Breast epithelium (tissue), 3 donors: Measurements from ENCODE around the gene PPP1R7.

Experiments used
- POLR2AphosphoS5 ChIP-seq, 3 donors: sonication (generic); formaldehyde crosslinking; IDR thresholded peaks; one replicate each; pipeline ENCODE4 v1.6.1; 2017; ENCODE audit warnings: antibody characterized with exemption in 3 of 3
- TF ChIP-seq, protein P1 (sequence below), 3 donors: fragments of 450-650 bp; IDR thresholded peaks; one replicate each; pipeline ENCODE4 v1.5.1; 2016 to 2017; ENCODE audit warnings: antibody characterized with exemption in 3 of 3, mild to moderate bottlenecking in 3 of 3, moderate library complexity in 3 of 3

DNA sequence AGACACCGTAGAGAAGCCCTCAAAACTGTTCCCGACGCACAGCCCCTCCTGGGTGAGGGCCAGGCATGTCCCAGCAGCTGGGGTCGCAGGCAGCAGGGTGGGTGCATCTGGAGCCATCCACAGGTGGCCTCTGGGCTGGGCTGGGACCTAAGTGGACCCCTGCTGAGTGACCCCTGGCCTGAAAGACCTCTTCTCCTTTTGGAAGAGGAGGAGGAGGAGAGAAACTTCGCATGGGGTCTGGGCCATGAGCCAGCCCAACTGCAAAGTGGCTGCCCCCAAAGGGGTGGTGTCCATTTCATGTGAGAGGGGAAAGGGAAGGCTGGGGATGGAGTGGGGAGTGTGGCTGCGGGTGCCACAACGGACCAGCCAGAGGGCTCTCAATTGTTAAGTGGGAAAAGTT is 63.3 kb downstream of the PPP1R7 start:
- TF ChIP-seq, protein P1, sequence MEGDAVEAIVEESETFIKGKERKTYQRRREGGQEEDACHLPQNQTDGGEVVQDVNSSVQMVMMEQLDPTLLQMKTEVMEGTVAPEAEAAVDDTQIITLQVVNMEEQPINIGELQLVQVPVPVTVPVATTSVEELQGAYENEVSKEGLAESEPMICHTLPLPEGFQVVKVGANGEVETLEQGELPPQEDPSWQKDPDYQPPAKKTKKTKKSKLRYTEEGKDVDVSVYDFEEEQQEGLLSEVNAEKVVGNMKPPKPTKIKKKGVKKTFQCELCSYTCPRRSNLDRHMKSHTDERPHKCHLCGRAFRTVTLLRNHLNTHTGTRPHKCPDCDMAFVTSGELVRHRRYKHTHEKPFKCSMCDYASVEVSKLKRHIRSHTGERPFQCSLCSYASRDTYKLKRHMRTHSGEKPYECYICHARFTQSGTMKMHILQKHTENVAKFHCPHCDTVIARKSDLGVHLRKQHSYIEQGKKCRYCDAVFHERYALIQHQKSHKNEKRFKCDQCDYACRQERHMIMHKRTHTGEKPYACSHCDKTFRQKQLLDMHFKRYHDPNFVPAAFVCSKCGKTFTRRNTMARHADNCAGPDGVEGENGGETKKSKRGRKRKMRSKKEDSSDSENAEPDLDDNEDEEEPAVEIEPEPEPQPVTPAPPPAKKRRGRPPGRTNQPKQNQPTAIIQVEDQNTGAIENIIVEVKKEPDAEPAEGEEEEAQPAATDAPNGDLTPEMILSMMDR (IDR thresholded peaks at IDR 0.05), result no peak
- TF ChIP-seq POLR2AphosphoS5 (IDR thresholded peaks at IDR 0.05), result no peak
